ENCODE measurements around the gene MORN5.

Gene MORN5

GRCh38 chr9:122143876-122144405 is 15.8 kb upstream of the MORN5 start:
- DNase-seq (ENCODE audit: low spot score) = no peak

- peak; percentile 28 for DNase-seq (ENCODE audit: low spot score)
Measured at GRCh38 chr9:122144836-122145591, 14.7 kb upstream of the MORN5 start.

- no peak for DNase-seq (ENCODE audit: low spot score)
Measured at GRCh38 chr9:122145592-122145863, 14.2 kb upstream of the MORN5 start.

- no peak for DNase-seq (ENCODE audit: low spot score)
Measured at GRCh38 chr9:122151267-122151828, 8.4 kb upstream of the MORN5 start.

GRCh38 chr9:122155796-122156195 is 3.9 kb upstream of the MORN5 start:
- DNase-seq (ENCODE audit: low spot score) = no peak

GRCh38 chr9:122158202-122158601 is 1.5 kb upstream of the MORN5 start:
- DNase-seq (ENCODE audit: low spot score) = peak; percentile 49

- DNase-seq (ENCODE audit: low spot score) = no peak
Measured at GRCh38 chr9:122159925-122160246, 178 bp downstream of the MORN5 start.

- DNase-seq (ENCODE audit: low spot score) = no peak
Measured at GRCh38 chr9:122162415-122162814, 2.7 kb downstream of the MORN5 start.

- no peak for DNase-seq (ENCODE audit: low spot score)
Measured at GRCh38 chr9:122164286-122164685, 4.6 kb downstream of the MORN5 start.

GRCh38 chr9:122168356-122168755 is 8.6 kb downstream of the MORN5 start:
- DNase-seq (ENCODE audit: low spot score) = no peak

GRCh38 chr9:122172131-122172530 is 12.4 kb downstream of the MORN5 start:
- DNase-seq (ENCODE audit: low spot score) = no peak

- no peak for DNase-seq (ENCODE audit: low spot score)
Measured at GRCh38 chr9:122173670-122174069, 14.0 kb downstream of the MORN5 start.

- DNase-seq (ENCODE audit: low spot score) = no peak
Measured at GRCh38 chr9:122176916-122177315, 17.2 kb downstream of the MORN5 start.

- DNase-seq (ENCODE audit: low spot score) = no peak
Measured at GRCh38 chr9:122179054-122179689, 19.5 kb downstream of the MORN5 start.

GRCh38 chr9:122179690-122180074 is 20.0 kb downstream of the MORN5 start:
- no peak for DNase-seq (ENCODE audit: low spot score)

- DNase-seq (ENCODE audit: low spot score) = peak; percentile 76
Measured at GRCh38 chr9:122180633-122181032, 20.9 kb downstream of the MORN5 start.

- DNase-seq (ENCODE audit: low spot score) = no peak
Measured at GRCh38 chr9:122183501-122183900, 23.8 kb downstream of the MORN5 start.

GRCh38 chr9:122184551-122184950 is 24.8 kb downstream of the MORN5 start:
- no peak for DNase-seq (ENCODE audit: low spot score)

- no peak for DNase-seq (ENCODE audit: low spot score)
Measured at GRCh38 chr9:122186301-122186700, 26.6 kb downstream of the MORN5 start.

- DNase-seq (ENCODE audit: low spot score) = no peak
Measured at GRCh38 chr9:122186777-122187470, 27.2 kb downstream of the MORN5 start.

- no peak for DNase-seq (ENCODE audit: low spot score)
Measured at GRCh38 chr9:122188369-122188768, 28.7 kb downstream of the MORN5 start.

GRCh38 chr9:122190597-122191381 is 31.1 kb downstream of the MORN5 start:
- peak; percentile 78 for DNase-seq (ENCODE audit: low spot score)
